Choroid plexus epithelial cell (primary cell): ENCODE results near the gene ACSM5.

Experiments used
- DNase-seq: peaks from one replicate; pipeline ENCODE4 v3.0.0-alpha.2; 2010; ENCODE audit warnings: low read depth
- H3K4me3 ChIP-seq: 2 replicates; pipeline ENCODE4 v1.5.1; 2011; ENCODE audit warnings: low read depth, mild to moderate bottlenecking, control low read depth, low read length, moderate library complexity
- CTCF ChIP-seq: conservative IDR thresholded peaks from 2 replicates; pipeline ENCODE4 v1.5.1; 2011; ENCODE audit warnings: low read depth, mild to moderate bottlenecking, control low read depth, inconsistent platforms, low read length, moderate library complexity

Gene ACSM5, protein sequence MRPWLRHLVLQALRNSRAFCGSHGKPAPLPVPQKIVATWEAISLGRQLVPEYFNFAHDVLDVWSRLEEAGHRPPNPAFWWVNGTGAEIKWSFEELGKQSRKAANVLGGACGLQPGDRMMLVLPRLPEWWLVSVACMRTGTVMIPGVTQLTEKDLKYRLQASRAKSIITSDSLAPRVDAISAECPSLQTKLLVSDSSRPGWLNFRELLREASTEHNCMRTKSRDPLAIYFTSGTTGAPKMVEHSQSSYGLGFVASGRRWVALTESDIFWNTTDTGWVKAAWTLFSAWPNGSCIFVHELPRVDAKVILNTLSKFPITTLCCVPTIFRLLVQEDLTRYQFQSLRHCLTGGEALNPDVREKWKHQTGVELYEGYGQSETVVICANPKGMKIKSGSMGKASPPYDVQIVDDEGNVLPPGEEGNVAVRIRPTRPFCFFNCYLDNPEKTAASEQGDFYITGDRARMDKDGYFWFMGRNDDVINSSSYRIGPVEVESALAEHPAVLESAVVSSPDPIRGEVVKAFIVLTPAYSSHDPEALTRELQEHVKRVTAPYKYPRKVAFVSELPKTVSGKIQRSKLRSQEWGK

GRCh38 chr16:20409398-20410120 is at the start of gene ACSM5:
TSS of gene ACSM5 (plus strand) at chr16:20409534. CDS start at chr16:20411485, 1,951 bp downstream.
- no peak for TF ChIP-seq CTCF
- no peak within 1 kb of the TSS for H3K4me3 ChIP-seq
- DNase-seq, result no peak

- TF ChIP-seq CTCF, result no peak
- H3K4me3 ChIP-seq, result no peak overlapping the region
- DNase-seq, result no peak
Measured at GRCh38 chr16:20359997-20360396, 49.3 kb upstream of the ACSM5 start.

DNA sequence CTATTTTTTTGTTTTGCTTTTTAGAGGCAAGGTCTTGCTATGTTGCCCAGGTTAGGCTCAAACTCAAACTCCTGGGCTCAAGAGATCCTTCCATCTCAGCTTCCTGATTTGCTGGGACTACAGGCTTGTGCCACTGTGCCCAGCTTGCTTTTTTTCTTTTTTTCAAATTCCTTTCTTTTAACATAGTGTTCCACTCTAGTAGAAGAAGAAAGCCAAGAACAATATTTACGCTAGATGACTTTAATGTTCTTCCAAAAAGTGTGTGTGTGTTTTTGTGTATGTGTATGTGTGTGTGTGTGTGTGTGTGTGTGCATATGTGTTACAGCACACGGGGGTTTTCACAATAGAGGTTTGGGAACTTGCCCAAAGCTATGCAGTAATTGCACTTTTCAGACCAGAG is 46.1 kb upstream of the ACSM5 start:
- DNase-seq, result no peak
- H3K4me3 ChIP-seq, result no peak overlapping the region
- no peak for TF ChIP-seq CTCF

DNA sequence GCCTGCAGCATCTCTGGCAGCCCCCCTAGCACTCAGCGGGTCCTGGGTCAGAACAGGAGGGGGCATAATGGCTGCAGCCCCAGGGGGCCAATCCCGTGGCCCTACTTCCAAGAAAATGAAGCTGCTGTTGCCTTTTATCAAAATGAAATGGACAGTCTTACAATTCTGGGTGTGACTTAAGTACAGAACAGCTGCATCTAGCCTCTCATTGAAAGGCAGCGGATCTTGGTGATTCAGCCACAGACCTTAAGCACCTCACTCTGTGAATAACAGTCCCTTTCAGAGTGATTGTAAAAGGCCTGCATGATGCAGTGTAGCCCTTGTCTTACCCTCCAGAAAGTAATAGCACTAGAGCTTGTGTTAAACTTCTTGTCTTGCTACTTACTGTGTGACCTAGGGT is 45.3 kb upstream of the ACSM5 start:
- no peak for TF ChIP-seq CTCF
- no peak overlapping the region for H3K4me3 ChIP-seq
- no peak for DNase-seq

DNA sequence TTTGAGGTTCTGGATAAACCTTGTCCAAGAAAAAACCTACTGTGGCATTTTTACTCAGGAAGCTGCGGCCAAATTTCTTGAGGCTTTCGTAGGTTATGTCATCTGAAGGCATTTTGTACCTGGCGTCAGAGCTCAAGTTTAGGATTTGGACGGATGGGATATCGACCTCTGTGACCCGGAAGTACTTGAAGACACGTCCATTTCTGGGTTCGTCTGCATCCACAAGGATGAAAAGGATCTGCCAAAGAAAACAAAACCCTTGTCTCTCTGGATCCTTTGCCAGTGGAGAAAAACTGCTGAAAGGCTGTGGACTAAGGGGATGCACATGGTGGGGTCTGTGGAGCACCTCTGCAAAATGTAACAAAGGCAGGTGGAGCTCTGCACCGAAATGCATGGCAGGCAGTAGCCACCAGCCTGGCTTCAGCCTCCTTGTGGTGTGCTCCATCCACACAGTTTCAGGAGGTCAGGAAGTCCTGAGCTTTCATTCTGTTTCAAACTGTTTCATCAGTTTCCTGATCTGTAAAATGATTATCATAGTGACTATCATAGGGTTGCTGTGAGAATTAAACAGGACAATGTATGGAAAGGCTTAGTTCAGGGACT is 39.8 kb upstream of the ACSM5 start:
- no peak for TF ChIP-seq CTCF
- H3K4me3 ChIP-seq, result no peak overlapping the region
- no peak for DNase-seq

DNA sequence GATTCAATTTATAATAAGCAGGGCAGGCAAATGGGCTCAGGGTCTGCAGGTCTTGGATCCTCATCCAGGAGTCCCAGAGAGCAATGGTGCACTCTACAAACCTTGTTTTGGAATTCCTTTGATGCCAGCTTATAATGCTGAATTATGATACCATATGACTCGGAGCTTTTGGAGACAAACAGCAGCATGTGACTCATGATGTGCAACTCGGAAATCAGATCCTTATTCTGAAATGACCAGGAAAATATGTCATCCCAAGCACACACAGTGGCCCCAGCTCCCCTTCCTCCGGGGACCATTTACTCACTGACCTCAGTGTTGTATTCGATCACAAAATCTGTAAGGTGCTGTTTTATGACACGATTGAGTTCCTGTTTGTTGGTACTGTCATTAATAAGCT is 36.6 kb upstream of the ACSM5 start:
- DNase-seq, result no peak

More for the DNA sequence above, 36.6 kb upstream of the ACSM5 start:
- no peak overlapping the region for H3K4me3 ChIP-seq
- no peak for TF ChIP-seq CTCF
